HCT116 (cell line): ENCODE results near the gene CLCN4. TPM values are rescaled to one million over a fixed set of nuclear protein-coding genes. Genes with fewer than 3 reads are reported as not detected.

Source experiments
- ATAC-seq: fragments of 200-7000 bp; cut with Tn5 transposase; 2 replicates; pipeline ENCODE4 v1.9.1; 2020; ENCODE audit warnings: mild to moderate bottlenecking, moderate library complexity
- BruUV-seq: library from RNA; stranded (reverse); fragments of 400-500 nt; replicated peaks from 2 replicates; lab custom pipeline; 2021; lab: Mats Ljungman, UMichigan
- CTCF ChIA-PET: fragments of 300-600 bp; sonication (Branson Sonifier 250); formaldehyde crosslinking; loops from one replicate; lab custom pipeline; 2021; ENCODE audit warnings: antibody characterized with exemption; lab: Charles Lee
- POLR2A ChIA-PET: fragments of 300-600, 350-600 bp; sonication (Branson Sonifier 250); formaldehyde crosslinking; loops from one replicate; lab custom pipeline; 2021; ENCODE audit warnings: antibody characterized with exemption; lab: Charles Lee
- RAD21 ChIA-PET, 2 experiments: fragments of 300-600 bp; sonication (Branson Sonifier 250); formaldehyde crosslinking; loops; one replicate each; lab custom pipeline; 2023; ENCODE audit warnings: low total read pairs in 2 of 2; ENCODE audit not compliant: uncharacterized antibody in 2 of 2, unreplicated experiment in 2 of 2, low non-redundant PET in 1 of 2; lab: Charles Lee
- DNase-seq: peaks from one replicate; pipeline ENCODE4 v3.0.0-alpha.2; 2010; ENCODE audit warnings: low read depth, low spot score
- H2AFZ ChIP-seq: fragments of 200-600 bp; shearing (Covaris generic), sonication (generic); 2 replicates; pipeline ENCODE4 v1.6.1; 2017; ENCODE audit warnings: low read depth, mixed run types, mixed read lengths, antibody characterized with exemption, low read length; ENCODE audit not compliant: poor library complexity, severe bottlenecking
- H3K27ac ChIP-seq: 2 replicates; pipeline ENCODE4 v1.5.1; 2012; ENCODE audit warnings: low read depth, low read length
- H3K27me3 ChIP-seq: fragments of 200-600 bp; sonication (generic); 2 replicates; pipeline ENCODE4 v1.6.1; 2016; ENCODE audit warnings: mixed run types, low read length, mixed read lengths; ENCODE audit not compliant: insufficient read depth
- H3K36me3 ChIP-seq, 2 experiments: fragments of 200-500 bp in 1 of 2; fragments of 200-600 bp in 1 of 2; sonication (Bioruptor generic) in 1 of 2; sonication (generic) in 1 of 2; 2 replicates each; pipeline versions ENCODE4 v1.5.1 to v1.6.1; 2014 to 2016; ENCODE audit warnings: low read length in 2 of 2, inconsistent platforms in 1 of 2, mixed read lengths in 1 of 2, mixed run types in 1 of 2; ENCODE audit not compliant: insufficient read depth in 2 of 2, control insufficient read depth in 1 of 2
- H3K4me1 ChIP-seq, 2 experiments: fragments of 200-600 bp in 1 of 2; sonication (generic) in 1 of 2; 2 replicates each; pipeline versions ENCODE4 v1.5.1 to v1.6.1; 2012 to 2017; ENCODE audit warnings: low read length in 2 of 2, inconsistent platforms in 1 of 2, mild to moderate bottlenecking in 1 of 2, mixed read lengths in 1 of 2, mixed run types in 1 of 2, moderate library complexity in 1 of 2; ENCODE audit not compliant: insufficient read depth in 2 of 2, control insufficient read depth in 1 of 2
- H3K4me2 ChIP-seq: fragments of 200-600 bp; sonication (generic); 2 replicates; pipeline ENCODE4 v1.6.1; 2017; ENCODE audit warnings: mixed run types, low read length, mixed read lengths
- H3K4me3 ChIP-seq, 2 experiments: fragments of 200-600 bp in 1 of 2; sonication (generic) in 1 of 2; replicated peaks in 1 of 2; 2 replicates each; pipeline ENCODE4 v1.5.1; 2011 to 2016; ENCODE audit warnings: low read length in 2 of 2, control low read depth in 1 of 2, low read depth in 1 of 2, mild to moderate bottlenecking in 1 of 2, mixed read lengths in 1 of 2, mixed run types in 1 of 2
- H3K79me2 ChIP-seq: fragments of 200-600 bp; sonication (generic); 2 replicates; pipeline ENCODE4 v1.6.1; 2017; ENCODE audit warnings: mild to moderate bottlenecking, mixed run types, low read length, moderate library complexity, mixed read lengths; ENCODE audit not compliant: insufficient read depth
- H3K9ac ChIP-seq: fragments of 200-600 bp; sonication (generic); 2 replicates; pipeline ENCODE4 v1.6.1; 2016; ENCODE audit warnings: low read length, mixed read lengths
- H3K9me2 ChIP-seq: fragments of 200-600 bp; sonication (generic), shearing (Covaris generic); 2 replicates; pipeline ENCODE4 v1.6.1; 2017; ENCODE audit warnings: mixed run types, mild to moderate bottlenecking, moderate library complexity; ENCODE audit not compliant: insufficient read depth
- H3K9me3 ChIP-seq, 2 experiments: fragments of 200-500 bp in 1 of 2; fragments of 200-600 bp in 1 of 2; sonication (Bioruptor generic) in 1 of 2; sonication (generic) in 1 of 2; 2 replicates each; pipeline ENCODE4 v1.6.1; 2014 to 2017; ENCODE audit warnings: low read length in 2 of 2, mixed read lengths in 2 of 2, inconsistent platforms in 1 of 2, low read depth in 1 of 2, mild to moderate bottlenecking in 1 of 2, mixed run types in 1 of 2, moderate library complexity in 1 of 2; ENCODE audit not compliant: control insufficient read depth in 1 of 2, insufficient read depth in 1 of 2
- H4K20me1 ChIP-seq: fragments of 200-600 bp; sonication (generic), shearing (Covaris generic); 2 replicates; pipeline ENCODE4 v1.6.1; 2017; ENCODE audit warnings: mixed run types, mild to moderate bottlenecking, moderate library complexity; ENCODE audit not compliant: insufficient read depth
- ELF1 ChIP-seq: IDR thresholded peaks from 2 replicates; pipeline ENCODE4 v1.6.1; 2012; ENCODE audit warnings: low read depth, borderline replicate concordance
- FOSL1 ChIP-seq: IDR thresholded peaks from 2 replicates; pipeline ENCODE4 v1.6.1; 2012; ENCODE audit warnings: low read depth
- SP1 ChIP-seq: IDR thresholded peaks from 2 replicates; pipeline ENCODE4 v1.6.1; 2012; ENCODE audit warnings: low read depth
- YY1 ChIP-seq: IDR thresholded peaks from 2 replicates; pipeline ENCODE4 v1.6.1; 2011; ENCODE audit warnings: low read length, low read depth, moderate library complexity, mild to moderate bottlenecking; ENCODE audit not compliant: insufficient replicate concordance; ENCODE audit errors: extremely low read depth
- ZFX ChIP-seq: fragments of 450-650 bp; IDR thresholded peaks from 2 replicates; pipeline ENCODE4 v1.6.1; 2017
- ZNF274 ChIP-seq: fragments of 200-500 bp; sonication (Bioruptor generic); IDR thresholded peaks from 2 replicates; pipeline ENCODE4 v1.6.1; 2014; ENCODE audit warnings: mild to moderate bottlenecking, low read depth, low read length, inconsistent platforms
- intact Hi-C: fragments of 100-400 bp; cut with micrococcal nuclease; formaldehyde crosslinking; loops from 2 replicates; pipeline ENCODE4 v1.10.0; 2022
- total RNA-seq: library from RNA; stranded (reverse); gene quantifications from one replicate; pipeline ENCODE4 v1.2.1, GENCODE V29; 2021; ENCODE audit not compliant: unreplicated experiment
- TF ChIP-seq, protein P1 (sequence below), 3 experiments: fragments of 200-600 bp in 1 of 3; sonication (generic) in 1 of 3; IDR thresholded peaks in 2 of 3; conservative IDR thresholded peaks in 1 of 3; 2 replicates each; pipeline ENCODE4 v1.5.1; 2012 to 2017; ENCODE audit warnings: low read depth in 2 of 3, low read length in 2 of 3, antibody characterized with exemption in 1 of 3, borderline replicate concordance in 1 of 3, control low read depth in 1 of 3, mild to moderate bottlenecking in 1 of 3, mixed read lengths in 1 of 3, mixed run types in 1 of 3, moderate library complexity in 1 of 3; ENCODE audit not compliant: insufficient read depth in 1 of 3
- TF ChIP-seq, protein P2 (sequence below): IDR thresholded peaks from 2 replicates; pipeline ENCODE4 v1.6.1; 2012
- TF ChIP-seq, protein P3 (sequence below): IDR thresholded peaks from 2 replicates; pipeline ENCODE4 v1.6.1; 2011; ENCODE audit warnings: mild to moderate bottlenecking, low read length, moderate library complexity; ENCODE audit not compliant: insufficient replicate concordance; ENCODE audit errors: extremely low read depth

CLCN4 gene
- total RNA-seq, 1 experiment from 2014 or later: 3.1 TPM

DNA sequence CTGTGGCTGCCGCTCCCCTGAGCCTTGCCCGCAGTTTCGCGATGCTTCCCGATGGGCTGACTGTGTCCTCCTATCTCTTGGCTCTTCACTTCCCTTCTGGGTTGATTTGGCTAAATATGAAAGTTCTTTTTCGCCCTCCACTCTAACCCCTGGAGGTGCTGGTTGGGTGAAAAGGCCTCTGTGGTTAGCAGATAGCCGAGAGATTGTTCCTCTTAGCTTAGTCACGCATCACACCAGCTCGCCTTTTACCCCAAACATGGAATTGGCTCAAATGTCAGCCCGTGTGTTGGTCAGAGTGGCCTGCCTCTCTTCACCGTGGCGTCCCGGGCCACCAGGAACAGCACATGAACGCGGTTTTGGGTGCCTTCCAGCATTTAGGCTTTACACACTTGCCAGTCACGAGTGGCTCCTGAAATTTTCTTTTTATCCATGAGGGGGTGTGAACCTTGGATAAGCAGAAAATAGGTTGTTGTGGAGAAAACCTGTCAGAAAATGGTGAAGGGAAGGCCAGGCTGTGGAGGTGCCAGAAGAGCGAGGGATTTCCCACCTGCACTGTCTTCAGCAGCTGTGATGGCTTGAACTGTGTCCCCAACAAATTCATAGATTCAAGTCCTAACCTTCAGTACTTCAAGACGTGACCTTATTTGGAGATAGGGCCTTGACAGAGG, 8.9 kb downstream of the CLCN4 start (continued):
- TF ChIP-seq, protein P1, sequence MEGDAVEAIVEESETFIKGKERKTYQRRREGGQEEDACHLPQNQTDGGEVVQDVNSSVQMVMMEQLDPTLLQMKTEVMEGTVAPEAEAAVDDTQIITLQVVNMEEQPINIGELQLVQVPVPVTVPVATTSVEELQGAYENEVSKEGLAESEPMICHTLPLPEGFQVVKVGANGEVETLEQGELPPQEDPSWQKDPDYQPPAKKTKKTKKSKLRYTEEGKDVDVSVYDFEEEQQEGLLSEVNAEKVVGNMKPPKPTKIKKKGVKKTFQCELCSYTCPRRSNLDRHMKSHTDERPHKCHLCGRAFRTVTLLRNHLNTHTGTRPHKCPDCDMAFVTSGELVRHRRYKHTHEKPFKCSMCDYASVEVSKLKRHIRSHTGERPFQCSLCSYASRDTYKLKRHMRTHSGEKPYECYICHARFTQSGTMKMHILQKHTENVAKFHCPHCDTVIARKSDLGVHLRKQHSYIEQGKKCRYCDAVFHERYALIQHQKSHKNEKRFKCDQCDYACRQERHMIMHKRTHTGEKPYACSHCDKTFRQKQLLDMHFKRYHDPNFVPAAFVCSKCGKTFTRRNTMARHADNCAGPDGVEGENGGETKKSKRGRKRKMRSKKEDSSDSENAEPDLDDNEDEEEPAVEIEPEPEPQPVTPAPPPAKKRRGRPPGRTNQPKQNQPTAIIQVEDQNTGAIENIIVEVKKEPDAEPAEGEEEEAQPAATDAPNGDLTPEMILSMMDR (IDR thresholded peaks at IDR 0.05 in 2 of 3, conservative IDR thresholded peaks at IDR 0.05 in 1 of 3; ENCODE audit: borderline replicate concordance in 1 of 3, insufficient read depth in 1 of 3, low read depth in 2 of 3, low read length in 2 of 3): no peak

DNA sequence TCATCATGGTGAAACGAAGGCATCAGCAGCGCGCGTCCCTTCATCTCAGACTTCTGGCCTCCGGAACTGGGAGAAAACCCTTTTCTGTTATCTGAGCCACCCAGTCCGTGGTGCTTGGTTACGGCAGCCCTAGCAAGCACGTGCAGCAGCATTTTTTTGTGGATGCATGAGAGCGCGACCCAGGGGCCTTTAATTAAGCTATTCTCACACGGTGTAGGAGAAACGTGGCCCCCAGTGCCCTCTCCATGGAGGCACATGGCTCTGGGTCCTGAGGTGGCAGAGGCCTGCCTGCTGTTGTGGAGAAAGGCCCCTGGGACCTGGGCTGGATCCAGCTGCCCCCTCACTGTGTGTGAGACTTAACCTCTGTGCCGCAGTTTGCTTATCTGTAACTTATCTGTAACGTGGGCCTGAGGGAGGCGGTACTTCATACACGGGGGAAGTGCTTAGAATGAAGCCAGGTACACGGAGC, 9.5 kb downstream of the CLCN4 start:
- H3K4me3 ChIP-seq: no peak overlapping the region
- no peaks in the 10 kb centered on the region for H3K4me1 ChIP-seq
- POLR2A ChIA-PET: no interaction called here
- no TSS peak for BruUV-seq
- no peaks in the 10 kb centered on the region for H3K79me2 ChIP-seq
- DNase-seq (no peak), ATAC-seq (no peak)
- intact Hi-C loops: no loop called here
- no peak for TF ChIP-seq ZNF274
- TF ChIP-seq, protein P1 (IDR thresholded peaks at IDR 0.05 in 2 of 3, conservative IDR thresholded peaks at IDR 0.05 in 1 of 3; ENCODE audit: borderline replicate concordance in 1 of 3, insufficient read depth in 1 of 3, low read depth in 2 of 3, low read length in 2 of 3): no peak
- TF ChIP-seq, protein P2, sequence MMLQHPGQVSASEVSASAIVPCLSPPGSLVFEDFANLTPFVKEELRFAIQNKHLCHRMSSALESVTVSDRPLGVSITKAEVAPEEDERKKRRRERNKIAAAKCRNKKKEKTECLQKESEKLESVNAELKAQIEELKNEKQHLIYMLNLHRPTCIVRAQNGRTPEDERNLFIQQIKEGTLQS: no peak
- TF ChIP-seq SP1: no peak
- TF ChIP-seq ZFX: no peak
- no peak for TF ChIP-seq ELF1
- TF ChIP-seq FOSL1: no peak
- TF ChIP-seq, protein P3, sequence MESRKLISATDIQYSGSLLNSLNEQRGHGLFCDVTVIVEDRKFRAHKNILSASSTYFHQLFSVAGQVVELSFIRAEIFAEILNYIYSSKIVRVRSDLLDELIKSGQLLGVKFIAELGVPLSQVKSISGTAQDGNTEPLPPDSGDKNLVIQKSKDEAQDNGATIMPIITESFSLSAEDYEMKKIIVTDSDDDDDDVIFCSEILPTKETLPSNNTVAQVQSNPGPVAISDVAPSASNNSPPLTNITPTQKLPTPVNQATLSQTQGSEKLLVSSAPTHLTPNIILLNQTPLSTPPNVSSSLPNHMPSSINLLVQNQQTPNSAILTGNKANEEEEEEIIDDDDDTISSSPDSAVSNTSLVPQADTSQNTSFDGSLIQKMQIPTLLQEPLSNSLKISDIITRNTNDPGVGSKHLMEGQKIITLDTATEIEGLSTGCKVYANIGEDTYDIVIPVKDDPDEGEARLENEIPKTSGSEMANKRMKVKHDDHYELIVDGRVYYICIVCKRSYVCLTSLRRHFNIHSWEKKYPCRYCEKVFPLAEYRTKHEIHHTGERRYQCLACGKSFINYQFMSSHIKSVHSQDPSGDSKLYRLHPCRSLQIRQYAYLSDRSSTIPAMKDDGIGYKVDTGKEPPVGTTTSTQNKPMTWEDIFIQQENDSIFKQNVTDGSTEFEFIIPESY: no peak
- TF ChIP-seq YY1: no peak
- no peak overlapping the region for H3K4me2 ChIP-seq
- H3K9ac ChIP-seq: no peak overlapping the region
- no peaks in the 10 kb centered on the region for H4K20me1 ChIP-seq
- H3K9me3 ChIP-seq: no peaks in the 10 kb centered on the region
- H3K27me3 ChIP-seq: no peaks in the 10 kb centered on the region
- H3K9me2 ChIP-seq: no peaks in the 10 kb centered on the region
- CTCF ChIA-PET: no interaction called here
- no peak overlapping the region for H2AFZ ChIP-seq
- H3K27ac ChIP-seq: no peak overlapping the region
- no peaks in the 10 kb centered on the region for H3K36me3 ChIP-seq
- RAD21 ChIA-PET: no interaction called here
